PC-3 (cell line): Measurements from ENCODE around the gene LEPR.

Source experiments
- EZH2 ChIP-seq: fragments of 300-600 bp; sonication (generic); IDR thresholded peaks from one replicate; pipeline ENCODE4 v1.6.1; 2017; ENCODE audit warnings: antibody characterized with exemption, mild to moderate bottlenecking, low read length; ENCODE audit not compliant: unreplicated experiment
- TF ChIP-seq, protein P1 (sequence below): fragments of 300-600 bp; sonication (generic); conservative IDR thresholded peaks from 2 replicates; pipeline ENCODE4 v1.5.1; 2017; ENCODE audit warnings: antibody characterized with exemption, low read depth, mild to moderate bottlenecking, low read length

DNA sequence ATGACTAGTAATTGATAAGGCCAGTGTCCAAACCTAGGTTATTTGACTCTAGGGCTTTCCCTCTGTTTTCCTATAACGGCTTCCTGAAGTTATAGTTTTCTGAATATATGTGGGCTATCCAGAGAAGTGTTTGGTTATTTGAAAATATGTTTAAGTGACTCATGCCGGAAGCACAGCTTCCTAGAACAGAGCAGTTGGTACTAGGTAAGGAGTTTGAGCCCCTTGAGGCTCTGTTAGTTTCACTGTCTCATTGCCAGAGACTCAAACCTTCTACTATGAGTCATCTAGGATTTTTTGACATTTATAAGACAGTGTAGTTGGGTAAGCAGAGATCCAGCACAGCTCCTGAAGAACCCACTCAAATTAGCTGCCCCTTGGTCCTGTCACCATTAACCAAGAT lies 27.1 kb upstream of the LEPR start:
- TF ChIP-seq, protein P1, sequence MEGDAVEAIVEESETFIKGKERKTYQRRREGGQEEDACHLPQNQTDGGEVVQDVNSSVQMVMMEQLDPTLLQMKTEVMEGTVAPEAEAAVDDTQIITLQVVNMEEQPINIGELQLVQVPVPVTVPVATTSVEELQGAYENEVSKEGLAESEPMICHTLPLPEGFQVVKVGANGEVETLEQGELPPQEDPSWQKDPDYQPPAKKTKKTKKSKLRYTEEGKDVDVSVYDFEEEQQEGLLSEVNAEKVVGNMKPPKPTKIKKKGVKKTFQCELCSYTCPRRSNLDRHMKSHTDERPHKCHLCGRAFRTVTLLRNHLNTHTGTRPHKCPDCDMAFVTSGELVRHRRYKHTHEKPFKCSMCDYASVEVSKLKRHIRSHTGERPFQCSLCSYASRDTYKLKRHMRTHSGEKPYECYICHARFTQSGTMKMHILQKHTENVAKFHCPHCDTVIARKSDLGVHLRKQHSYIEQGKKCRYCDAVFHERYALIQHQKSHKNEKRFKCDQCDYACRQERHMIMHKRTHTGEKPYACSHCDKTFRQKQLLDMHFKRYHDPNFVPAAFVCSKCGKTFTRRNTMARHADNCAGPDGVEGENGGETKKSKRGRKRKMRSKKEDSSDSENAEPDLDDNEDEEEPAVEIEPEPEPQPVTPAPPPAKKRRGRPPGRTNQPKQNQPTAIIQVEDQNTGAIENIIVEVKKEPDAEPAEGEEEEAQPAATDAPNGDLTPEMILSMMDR, result no peak
- no peak for TF ChIP-seq EZH2
